Measurements from ENCODE around the gene TMOD4. TPM values are rescaled to one million over a fixed set of nuclear protein-coding genes. Genes with fewer than 3 reads are reported as not detected.

Gene TMOD4
- total and polyA plus RNA-seq, 9 of the 15 experiments (the other 6 are each of a cell fraction or from before 2014, with no cell fraction given): 0.18 to 1.8 (median 1.1) TPM; not detected in 1

DNA sequence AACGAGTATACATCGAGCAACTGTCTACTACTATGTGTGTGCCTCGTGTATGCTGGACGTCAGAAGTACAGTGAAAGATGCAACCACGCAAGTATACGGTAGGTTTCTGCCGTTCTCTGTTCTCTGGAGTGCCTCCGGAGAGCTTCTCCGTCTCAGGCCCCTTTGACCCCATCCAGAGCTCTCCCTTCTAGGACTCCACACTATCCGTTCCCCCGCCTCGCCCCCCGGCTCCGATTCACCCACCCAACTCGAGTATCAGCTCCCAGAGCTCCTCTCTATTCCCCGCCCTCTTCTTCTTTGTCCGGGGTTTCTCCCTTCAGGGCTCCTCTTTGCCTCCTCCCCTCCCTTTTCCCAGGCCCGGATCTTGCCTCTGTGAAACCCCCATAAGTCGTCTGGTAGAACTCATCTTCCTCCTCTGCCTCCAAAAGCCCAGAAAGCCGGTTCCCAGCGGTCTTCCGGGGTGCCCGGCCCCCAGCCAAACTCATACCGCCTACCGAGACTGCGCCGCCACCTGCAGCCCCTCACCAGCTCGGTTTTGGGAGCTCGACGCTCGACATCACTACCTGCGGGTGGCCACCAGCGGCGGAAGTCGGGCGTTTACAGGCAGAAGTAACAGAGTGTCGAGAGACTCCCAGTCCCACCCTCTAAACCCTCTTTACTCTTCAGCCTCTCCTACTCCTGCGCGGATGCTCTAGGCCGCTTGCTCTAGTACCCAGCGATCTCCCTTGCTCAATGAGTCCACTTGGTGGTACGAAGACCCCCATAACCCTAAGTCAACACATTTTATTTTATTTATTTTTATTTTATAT, 14.1 kb upstream of the TMOD4 start, which contains the start of gene VPS72 (continued):
- TF ChIP-seq ZNF12 (CRISPR knock-in tag; IDR thresholded peaks at IDR 0.05) (no peak; the same call in 1 of the 2 replicates), ELF1 (tag; IDR thresholded peaks at IDR 0.05) (peak; percentile 95), POLR2AphosphoS5 (IDR thresholded peaks at IDR 0.05; ENCODE audit: control insufficient read depth, insufficient read depth, low read depth, low read length) (peak; percentile 95), PRDM10 (IDR thresholded peaks at IDR 0.05; ENCODE audit: partially characterized antibody) (no peak), KLF13 (tag; IDR thresholded peaks at IDR 0.05; ENCODE audit: borderline replicate concordance, low read depth) (no peak), PRPF4 (IDR thresholded peaks at IDR 0.05; ENCODE audit: insufficient read depth, low read depth, low read length, poor library complexity, severe bottlenecking) (no peak), ZBTB2 (IDR thresholded peaks at IDR 0.05) (0 out of 2 replicates have a peak, but pooled peaks have one; percentile 24)
- TF ChIP-seq, protein P1, sequence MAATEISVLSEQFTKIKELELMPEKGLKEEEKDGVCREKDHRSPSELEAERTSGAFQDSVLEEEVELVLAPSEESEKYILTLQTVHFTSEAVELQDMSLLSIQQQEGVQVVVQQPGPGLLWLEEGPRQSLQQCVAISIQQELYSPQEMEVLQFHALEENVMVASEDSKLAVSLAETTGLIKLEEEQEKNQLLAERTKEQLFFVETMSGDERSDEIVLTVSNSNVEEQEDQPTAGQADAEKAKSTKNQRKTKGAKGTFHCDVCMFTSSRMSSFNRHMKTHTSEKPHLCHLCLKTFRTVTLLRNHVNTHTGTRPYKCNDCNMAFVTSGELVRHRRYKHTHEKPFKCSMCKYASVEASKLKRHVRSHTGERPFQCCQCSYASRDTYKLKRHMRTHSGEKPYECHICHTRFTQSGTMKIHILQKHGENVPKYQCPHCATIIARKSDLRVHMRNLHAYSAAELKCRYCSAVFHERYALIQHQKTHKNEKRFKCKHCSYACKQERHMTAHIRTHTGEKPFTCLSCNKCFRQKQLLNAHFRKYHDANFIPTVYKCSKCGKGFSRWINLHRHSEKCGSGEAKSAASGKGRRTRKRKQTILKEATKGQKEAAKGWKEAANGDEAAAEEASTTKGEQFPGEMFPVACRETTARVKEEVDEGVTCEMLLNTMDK (IDR thresholded peaks at IDR 0.05; ENCODE audit: borderline replicate concordance, insufficient read depth, low read depth, low read length, poor library complexity, severe bottlenecking): no peak
- TF ChIP-seq, protein P2, sequence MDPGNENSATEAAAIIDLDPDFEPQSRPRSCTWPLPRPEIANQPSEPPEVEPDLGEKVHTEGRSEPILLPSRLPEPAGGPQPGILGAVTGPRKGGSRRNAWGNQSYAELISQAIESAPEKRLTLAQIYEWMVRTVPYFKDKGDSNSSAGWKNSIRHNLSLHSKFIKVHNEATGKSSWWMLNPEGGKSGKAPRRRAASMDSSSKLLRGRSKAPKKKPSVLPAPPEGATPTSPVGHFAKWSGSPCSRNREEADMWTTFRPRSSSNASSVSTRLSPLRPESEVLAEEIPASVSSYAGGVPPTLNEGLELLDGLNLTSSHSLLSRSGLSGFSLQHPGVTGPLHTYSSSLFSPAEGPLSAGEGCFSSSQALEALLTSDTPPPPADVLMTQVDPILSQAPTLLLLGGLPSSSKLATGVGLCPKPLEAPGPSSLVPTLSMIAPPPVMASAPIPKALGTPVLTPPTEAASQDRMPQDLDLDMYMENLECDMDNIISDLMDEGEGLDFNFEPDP (CRISPR knock-in tag; IDR thresholded peaks at IDR 0.05): no peak
- TF ChIP-seq, protein P3, sequence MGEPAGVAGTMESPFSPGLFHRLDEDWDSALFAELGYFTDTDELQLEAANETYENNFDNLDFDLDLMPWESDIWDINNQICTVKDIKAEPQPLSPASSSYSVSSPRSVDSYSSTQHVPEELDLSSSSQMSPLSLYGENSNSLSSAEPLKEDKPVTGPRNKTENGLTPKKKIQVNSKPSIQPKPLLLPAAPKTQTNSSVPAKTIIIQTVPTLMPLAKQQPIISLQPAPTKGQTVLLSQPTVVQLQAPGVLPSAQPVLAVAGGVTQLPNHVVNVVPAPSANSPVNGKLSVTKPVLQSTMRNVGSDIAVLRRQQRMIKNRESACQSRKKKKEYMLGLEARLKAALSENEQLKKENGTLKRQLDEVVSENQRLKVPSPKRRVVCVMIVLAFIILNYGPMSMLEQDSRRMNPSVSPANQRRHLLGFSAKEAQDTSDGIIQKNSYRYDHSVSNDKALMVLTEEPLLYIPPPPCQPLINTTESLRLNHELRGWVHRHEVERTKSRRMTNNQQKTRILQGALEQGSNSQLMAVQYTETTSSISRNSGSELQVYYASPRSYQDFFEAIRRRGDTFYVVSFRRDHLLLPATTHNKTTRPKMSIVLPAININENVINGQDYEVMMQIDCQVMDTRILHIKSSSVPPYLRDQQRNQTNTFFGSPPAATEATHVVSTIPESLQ (CRISPR knock-in tag; IDR thresholded peaks at IDR 0.05): no peak
- TF ChIP-seq, protein P4, sequence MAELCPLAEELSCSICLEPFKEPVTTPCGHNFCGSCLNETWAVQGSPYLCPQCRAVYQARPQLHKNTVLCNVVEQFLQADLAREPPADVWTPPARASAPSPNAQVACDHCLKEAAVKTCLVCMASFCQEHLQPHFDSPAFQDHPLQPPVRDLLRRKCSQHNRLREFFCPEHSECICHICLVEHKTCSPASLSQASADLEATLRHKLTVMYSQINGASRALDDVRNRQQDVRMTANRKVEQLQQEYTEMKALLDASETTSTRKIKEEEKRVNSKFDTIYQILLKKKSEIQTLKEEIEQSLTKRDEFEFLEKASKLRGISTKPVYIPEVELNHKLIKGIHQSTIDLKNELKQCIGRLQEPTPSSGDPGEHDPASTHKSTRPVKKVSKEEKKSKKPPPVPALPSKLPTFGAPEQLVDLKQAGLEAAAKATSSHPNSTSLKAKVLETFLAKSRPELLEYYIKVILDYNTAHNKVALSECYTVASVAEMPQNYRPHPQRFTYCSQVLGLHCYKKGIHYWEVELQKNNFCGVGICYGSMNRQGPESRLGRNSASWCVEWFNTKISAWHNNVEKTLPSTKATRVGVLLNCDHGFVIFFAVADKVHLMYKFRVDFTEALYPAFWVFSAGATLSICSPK (IDR thresholded peaks at IDR 0.05; ENCODE audit: borderline replicate concordance): no peak
